SHP77 treated with DMSO at 0.1 percent for 48 hours (cell line): Measurements from ENCODE around the gene FAHD2A.
"Not testable (repeated sequence)": the region's sequence is repeated elsewhere in the genome, so short reads cannot be mapped to it uniquely, and the experiment has no call there.

Experiments
- DNase-seq: peaks from one replicate; lab custom pipeline; 2025; lab: John Stamatoyannopoulos, UW

FAHD2A gene, protein sequence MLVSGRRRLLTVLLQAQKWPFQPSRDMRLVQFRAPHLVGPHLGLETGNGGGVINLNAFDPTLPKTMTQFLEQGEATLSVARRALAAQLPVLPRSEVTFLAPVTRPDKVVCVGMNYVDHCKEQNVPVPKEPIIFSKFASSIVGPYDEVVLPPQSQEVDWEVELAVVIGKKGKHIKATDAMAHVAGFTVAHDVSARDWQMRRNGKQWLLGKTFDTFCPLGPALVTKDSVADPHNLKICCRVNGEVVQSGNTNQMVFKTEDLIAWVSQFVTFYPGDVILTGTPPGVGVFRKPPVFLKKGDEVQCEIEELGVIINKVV

DNA sequence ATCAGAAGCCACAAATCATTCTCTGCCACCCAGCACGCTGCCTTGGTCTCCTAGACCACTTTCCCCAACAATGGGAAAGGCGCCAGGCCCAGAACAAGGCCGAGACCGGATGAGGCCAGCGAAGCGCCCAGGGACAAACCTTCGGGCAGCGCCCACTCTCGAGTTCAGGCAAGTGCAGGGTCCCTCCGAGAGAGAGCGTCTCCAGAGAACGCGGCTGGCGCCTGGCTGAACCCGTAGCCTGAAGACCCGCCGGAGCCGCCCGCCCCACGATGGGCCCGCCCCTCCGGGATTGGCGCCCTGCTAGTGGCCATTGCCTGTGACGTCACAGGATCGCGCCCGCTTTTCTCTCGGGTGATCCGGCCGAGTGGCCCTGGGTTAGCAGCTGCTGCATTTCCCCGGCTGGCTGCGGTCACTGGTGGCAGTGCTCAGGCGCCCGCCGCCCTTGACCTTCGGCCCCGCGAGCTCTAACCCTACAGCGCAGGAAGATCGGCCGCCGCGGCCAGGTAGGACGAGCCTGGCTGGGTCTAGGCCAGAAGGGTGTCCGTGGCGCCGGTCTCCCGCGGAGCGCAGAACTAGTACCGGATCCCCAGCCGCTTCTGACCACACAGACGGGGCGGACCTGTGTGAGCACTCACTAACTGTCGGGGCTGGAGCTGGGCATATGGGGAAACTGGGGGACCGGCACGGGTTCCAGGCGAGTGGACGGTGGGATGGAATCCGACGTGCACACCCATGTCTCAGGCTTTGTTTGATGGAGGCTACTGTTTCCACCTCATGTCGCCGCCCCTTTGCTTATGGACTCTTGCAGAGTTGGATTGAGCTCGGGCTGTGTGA lies at the start of gene FAHD2A:
Gene FAHD2A (plus strand): TSS at position 339 of the 834 bp plus-strand sequence. CDS start 2,851 bp downstream, outside the sequence.
- peak; percentile 80 for DNase-seq

DNA sequence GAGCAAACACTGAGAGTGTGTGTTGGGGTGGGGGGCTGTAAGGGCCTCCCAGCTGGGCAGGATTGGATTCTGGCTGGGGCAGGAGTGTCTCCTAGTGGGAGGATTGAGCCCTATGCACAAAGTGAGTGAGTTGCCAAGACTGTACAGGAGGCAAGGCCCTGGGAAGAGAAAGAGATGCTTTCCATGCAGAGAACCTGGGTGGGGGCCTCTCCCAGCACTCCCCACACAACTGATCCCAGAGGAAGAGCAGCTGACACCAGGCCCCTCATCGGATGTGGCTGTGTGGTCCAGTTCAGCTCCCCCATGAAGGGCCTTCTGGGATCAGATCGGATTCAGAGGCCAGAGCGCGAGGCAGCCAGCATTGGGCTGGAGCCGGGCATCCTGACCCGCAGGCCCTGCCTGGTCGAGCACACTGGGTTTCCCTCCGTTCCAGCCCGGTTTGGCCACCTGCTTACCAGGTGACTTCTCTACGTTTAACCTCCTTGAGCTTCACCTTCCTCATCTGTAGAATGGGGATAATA lies 49.4 kb upstream of the FAHD2A start:
- DNase-seq = no peak

DNA sequence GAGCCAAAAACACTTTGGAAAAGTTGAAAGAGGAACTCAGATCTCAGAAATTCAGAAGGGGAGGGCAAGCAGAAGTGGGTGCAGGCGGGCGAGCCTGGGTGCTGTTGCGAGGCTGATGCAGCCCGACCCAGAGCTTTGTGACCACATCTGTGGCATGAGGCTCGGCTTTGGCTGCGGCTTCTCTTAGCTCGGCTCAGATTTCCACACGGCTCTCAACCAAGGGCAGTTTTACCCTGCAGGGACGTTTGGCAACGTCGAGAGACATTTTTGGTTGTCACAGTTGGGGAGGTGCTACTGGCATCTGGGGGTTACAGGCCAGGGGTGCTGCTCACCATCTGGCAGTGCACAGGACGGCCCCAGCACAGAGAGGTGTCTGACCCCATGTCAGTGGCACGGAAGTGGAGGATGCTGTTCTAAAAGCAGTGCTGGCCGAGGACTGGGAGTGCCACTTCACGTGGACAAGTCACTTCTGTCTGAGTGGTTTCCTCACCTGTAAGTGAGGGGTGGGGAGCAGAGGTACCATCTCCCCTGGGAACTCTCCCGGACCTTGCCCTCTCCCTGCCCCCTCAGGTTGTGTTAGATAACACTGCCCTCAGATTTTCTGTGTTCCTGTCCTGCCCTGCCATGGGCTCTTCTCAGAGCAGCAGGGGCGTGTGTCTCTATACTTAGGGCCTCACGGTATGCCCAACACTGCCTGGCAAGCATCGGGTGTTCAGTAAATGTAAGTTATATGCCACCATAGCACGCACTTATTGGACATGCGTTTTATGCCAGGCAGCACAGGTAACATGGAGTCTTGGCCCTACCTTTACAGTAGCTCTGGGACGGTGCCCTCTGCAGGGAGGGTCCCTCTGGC lies 48.7 kb upstream of the FAHD2A start:
- DNase-seq = no peak

DNA sequence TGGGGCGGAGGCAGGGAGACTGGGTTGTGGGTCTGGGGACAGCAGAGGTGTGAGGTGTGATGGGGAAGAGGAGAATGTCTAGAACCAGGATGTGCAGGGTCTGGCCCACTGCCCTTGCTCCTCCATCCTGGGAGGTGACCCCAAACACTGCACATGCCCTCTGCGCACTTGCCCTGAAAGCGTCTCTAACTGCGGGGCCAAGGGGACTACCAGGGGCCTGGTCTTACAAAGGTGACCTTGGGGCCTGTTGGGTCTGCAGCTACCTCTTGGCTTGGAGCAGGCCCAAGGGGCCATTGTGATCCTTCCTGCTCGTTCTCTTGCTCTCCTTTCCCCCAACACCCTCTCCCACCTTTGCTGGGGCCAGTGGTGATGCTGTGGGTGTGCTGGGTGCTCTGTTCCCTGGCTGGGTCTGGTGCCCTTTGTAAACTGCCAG lies 48.0 kb upstream of the FAHD2A start:
- DNase-seq = no peak

DNA sequence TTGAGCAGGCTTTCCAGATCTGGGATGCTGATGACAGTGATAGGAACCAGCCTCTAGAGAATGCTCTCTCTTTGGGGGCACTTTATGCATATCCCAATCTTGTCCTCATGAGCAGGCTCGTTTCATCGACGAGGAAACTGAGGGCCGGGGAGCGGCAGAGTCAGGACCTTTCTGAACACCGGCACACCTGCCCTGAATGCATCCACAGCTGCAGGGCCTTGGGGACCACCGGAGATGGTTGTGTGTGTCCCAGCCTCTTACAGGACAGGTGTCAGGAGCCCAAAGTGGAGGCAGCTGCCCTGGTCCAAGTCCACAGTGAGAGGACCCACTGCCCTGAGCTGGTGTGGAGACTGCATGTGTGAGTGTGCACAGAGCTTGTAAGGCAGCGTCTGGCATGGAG lies 47.6 kb upstream of the FAHD2A start:
- DNase-seq = no peak

DNA sequence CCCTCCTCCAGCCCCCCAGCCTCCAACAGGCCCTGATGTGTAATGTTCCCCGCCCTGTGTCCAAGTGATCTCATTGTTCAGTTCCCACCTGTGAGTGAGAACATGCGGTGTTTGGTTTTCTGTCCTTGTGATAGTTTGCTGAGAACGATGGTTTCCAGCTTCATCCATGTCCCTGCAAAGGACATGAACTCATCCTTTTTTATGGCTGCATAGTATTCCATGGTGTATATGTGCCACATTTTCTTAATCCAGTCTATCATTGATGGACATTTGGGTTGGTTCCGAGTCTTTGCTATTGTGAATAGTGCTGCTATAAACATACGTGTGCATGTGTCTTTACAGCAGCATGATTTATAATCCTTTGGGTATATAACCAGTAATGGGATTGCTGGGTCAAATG lies 47.0 kb upstream of the FAHD2A start:
- not testable (repeated sequence) for DNase-seq

DNA sequence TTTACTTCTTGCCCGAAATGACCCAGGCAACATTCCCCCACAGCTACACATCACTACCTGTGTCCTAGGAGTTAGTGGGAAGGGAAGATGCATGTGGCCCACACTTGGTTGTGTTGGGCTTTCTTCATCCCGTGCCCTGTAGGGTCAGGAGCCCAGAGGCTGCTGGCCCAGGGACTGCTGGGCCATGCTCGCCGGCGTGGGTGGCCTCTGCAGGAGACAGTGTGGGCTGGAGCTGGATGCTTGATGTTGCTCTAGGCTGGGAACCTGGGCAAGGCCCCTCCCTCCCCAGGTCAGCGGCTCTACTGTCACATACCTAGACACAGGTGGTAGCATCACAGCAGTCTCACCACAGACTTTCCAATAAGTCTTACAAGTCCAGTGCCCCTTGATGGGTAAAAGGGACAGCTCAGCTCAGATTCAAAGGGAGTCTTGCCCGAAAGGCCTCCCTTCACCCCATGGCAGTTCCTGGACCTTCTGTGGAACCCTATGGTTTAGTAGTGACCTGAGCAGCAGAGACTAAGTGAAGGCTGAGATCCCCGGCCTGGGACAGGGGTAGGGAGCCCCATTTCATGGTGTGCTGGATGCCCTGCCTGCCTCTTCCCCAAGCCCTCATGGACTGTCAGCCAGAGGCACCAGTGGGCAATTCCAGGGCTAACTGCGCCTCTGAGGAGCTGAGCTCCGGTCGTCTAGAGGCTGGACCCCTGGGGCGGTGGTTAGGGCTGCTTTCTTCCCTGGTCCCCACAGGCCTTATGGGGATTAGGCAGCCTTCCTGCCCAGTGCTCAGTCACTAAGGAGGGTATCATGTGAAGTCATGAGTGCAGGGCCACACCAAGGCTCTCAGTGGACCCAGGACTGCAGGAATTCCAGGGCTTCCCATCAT lies 45.4 kb upstream of the FAHD2A start:
- no peak for DNase-seq

DNA sequence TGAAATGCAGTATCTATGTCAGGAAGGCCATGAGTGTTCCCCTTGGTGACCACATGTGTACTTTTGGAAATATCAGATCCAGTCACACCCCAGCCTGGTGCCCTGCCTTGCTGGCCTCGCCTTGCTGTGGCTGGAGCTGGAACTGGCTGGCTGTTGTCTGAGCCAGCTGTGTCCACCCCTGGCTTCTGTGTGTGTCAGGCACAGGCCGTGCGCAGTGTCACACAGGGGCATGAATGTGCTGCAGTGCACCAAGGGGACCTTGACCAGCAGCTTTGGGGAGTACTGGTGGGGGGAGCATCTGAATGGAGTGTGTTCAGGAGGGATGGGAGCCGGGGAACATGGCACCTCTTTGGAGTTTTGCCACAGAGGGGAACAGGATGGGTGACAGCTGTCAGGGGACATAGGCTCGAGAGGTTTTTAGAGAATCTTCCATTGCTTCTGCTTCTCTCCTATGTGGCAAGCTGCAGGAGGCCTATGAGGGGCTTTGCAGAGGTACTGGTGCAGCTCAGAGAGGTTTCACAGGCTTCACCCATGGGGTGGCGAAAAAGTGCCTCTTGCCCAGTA lies 44.7 kb upstream of the FAHD2A start:
- no peak for DNase-seq

DNA sequence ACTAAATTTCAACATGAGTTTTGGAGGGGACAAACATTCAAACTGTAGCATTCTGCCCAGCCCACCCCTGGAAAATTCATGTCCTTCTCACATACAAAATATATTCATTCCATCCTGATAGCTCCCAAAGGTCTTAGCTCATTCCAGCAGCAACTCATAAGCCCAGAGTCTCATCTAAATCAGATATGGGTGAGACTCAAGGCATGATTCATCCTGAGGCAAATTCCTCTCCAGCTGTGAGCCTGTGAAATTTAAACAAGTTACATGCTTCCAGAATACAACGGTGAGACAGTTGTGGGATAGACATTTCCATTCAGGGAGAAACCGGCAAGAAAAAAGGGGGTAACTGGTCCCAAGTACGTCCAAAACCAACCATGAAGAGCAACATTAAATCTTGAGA lies 43.5 kb upstream of the FAHD2A start:
- no peak for DNase-seq

DNA sequence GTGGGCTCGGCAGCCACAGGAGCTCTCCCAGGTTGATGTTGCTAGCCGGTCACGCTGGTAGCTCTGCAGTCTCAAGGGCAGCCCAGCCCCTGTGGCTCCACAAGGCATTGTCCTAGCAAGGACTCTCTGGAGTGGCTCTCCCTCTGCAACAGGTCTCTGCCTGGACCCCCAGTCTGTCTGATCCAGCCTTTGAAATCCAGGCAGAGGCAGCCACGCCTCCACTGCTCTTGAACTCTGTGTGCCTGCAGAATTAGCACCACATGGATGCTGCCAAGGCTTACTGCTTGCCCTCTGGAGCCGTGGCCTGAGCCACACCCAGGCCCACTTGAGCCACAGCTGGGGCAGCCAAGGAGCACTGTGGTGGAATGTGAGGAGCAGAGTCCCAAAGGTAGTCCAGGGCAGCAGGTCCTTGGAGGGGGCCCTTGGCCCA lies 43.0 kb upstream of the FAHD2A start:
- DNase-seq = no peak

DNA sequence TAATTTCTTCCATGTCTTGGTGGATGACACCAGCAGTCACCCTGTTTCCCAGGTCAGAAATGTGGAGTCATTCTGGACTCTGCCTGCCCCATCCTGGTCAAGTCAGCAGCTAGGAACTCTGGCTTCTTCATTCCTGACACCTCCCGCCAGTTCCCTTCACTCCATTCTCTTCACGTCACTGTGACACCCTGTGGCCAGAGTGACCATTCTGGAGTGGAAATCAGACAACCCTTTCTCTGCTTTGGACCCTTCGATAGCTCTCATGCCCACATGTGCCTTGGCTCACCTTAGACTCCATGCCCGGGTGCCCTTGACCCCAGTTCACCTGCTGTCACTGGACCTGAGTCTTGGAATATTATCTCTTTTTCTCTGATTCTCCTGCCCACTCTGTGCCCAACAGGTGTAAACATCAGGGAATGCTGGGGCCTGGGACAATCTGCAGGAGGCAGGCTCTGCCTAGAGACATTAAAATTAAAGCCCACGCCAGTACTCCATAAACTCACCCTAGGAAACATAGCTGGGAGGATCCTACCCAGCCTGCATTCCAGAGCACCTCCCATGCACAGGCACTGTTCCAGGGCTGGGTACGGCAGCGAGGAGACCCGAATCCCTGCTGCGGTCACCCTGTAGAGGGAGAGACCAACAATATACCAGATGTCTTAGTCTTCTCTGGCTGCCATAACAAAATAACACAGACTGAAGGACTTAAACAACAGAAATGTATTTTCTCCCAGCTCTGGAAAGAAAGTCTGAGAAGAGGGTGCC lies 41.1 kb upstream of the FAHD2A start:
- DNase-seq = no peak

DNA sequence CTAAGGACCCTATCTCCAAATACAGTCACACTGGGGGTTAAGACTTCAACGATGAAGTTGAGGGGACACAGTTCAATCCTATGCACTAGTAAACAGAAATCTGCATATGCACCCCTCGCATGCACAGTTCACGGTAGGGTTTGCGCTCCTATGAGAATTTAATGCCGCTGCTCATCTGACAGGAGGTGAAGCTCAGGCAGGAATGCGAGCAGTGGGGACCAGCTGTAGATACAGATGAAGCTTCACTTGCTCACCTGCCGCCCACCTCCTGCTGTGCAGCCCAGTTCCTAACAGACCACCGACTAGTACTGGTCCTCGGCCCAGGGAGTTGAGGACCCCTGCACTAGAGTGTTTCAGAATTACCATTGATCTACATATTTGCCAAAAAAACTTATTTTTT lies 40.0 kb upstream of the FAHD2A start:
- DNase-seq = no peak

DNA sequence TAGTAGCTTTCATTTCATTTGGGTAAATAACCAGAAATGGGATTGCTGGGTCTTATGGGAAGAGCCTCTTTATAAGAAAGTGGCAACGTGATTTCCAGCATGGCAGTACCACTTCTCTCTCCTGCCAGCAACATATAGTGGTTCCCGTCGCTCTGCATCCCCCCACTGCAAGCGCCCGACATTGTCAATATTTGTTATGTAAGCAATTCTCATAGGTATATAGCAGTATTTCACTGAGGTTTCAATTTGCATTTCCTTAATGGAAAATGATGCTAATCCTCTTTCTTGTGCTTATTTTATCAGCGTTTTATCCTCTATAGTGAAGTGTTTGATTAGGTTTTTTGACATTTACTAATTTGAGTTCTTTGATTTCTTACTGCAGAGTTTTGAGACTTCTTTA lies 36.0 kb upstream of the FAHD2A start:
- no peak for DNase-seq

DNA sequence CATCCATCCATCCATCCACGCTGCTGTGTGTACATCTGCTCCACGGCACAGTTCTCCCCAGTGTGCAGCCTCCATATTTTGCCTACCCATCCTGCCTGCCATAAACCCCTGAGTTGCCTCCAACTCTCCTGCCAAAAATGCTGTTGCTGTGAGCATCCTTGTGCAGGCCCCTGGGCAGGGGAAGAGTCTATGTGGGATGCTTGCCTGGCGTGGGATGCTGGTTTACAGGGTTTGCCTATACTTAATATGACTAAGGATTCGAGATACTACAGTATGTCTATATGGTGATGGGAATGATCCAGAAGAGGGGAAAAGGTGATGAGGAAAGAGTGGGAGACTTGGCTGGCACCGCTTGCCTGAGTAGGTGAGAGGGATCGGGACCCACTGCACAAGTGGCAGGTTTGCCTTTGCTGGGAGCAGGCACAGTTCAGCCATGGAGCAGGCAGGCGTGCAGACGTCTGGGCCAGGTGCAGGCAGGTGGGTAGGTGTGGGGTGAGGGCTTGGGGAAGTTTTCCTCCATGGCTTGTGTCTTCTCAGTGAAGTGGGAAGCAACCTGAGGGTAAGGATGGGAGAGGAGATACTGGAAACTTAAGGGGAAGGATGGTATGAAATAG lies 30.2 kb upstream of the FAHD2A start:
- DNase-seq = no peak

DNA sequence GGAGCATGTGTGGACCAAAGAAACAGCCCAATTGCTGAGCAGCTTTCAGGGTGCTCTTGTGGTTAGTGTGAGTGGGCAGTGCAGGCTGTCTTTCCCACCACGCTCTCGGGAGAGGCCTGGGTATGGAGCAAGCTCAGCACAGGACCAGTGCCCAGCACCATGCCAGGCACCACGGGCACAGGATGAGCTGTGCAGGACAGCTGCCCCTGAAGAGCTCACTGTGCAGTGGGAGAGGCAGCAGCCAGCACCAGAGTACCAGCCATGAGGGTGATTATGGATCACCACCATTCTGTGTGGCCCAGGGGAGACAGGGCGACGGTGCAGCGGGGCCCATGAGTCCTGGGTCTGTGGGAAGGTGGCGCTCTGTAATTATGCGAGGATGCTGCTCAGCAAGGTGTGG lies 29.7 kb upstream of the FAHD2A start:
- no peak for DNase-seq

DNA sequence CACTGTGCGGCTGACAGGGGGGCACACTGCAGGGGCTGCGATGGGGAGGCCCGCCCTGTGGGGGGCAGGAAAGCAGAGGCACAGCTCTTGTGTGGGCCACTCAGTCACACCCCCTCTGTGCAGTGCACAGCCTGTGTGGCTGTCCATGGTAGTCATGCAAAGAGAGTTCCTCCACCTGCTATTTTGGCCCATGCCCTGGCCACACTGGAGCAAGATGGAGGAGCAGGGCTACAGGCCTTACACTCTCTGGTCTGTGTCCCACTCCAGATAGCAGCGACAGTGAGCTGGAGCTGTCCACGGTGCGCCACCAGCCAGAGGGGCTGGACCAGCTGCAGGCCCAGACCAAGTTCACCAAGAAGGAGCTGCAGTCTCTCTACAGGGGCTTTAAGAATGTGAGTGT lies 28.5 kb upstream of the FAHD2A start:
- DNase-seq = no peak

DNA sequence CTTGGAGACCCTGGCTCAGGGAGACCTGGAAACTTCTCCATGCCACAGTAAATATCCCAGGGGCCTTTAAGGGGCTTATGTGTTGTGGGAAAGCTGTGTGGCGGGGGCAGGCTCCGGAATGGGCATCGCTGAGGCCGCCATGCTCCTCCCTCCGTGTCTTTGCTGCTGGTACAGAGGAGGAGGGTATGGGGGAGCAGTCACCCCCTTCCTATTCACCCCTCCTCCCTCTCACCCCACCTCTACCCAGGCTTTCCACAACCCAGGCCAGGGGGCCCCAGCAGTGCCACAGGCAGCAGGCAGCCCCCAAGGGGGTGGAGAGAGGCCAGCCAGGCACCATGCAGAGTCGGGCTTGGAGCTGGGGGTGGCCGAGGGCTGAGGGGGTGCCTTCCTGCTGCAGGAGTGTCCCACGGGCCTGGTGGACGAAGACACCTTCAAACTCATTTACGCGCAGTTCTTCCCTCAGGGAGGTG lies 28.0 kb upstream of the FAHD2A start:
- DNase-seq = no peak

DNA sequence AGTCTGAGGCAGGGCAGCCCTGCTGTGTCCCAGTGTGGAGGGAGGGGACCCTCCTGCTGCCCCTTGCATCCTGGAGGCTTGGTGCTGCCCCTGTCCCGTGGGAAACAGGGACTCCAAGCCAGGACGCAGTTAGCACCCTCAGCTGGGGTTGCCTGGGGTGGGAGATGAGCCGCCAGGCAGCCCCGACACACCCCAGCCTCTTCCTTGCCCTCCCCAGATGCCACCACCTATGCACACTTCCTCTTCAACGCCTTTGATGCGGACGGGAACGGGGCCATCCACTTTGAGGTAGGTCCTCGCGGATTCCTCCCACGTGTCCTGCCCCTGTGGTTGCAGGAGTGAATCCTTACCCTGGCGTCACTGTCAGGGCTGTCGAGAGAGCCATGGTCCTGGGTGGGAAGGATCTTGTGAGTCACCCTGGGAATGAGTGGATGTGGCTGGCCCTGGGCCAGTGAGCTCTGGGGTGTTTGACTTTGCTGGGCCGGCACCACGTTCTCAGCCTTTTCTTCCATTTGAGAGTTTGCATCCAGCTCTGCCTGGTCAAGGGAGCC lies 27.5 kb upstream of the FAHD2A start:
- no peak for DNase-seq

DNA sequence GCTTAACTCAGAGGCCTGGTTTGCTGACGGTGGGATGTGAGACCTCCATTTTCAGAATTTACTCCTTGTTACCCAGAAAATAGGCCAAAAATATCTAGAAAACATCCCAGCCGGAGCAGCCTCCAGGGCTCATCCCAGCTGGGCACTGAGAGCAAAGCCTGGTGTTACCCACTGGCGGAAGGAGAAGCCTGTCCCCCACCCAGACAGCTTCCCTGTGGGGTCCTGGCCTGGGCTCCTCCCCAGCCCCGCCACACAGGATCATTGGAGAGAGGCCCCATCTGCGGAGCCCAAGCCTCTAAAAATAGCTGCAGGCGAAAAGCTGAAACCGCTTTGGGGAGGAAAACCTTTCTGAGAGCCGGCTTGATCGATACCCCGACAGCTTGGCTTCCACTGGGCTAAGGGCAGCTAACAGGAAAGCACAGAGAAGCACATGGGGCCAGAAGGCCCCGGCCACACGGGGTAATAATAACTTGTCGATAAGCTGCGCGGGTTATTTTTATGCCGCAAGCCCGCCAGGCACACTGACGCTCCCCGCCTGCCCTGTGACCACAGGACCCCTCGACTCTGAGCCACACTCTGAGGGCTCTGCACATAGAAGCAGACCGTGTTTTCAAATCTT lies 26.9 kb upstream of the FAHD2A start:
- DNase-seq = no peak
